HUES48 (cell line): ENCODE results near the gene TMEM181.
"Not testable (repeated sequence)": the region's sequence is repeated elsewhere in the genome, so short reads cannot be mapped to it uniquely, and the experiment has no call there.

Source experiments
- H3K27ac ChIP-seq: one replicate; pipeline ENCODE4 v1.7.0; 2013; ENCODE audit warnings: low read depth, low read length, inconsistent platforms
- H3K27me3 ChIP-seq: 2 replicates; pipeline ENCODE4 v1.6.1; 2013; ENCODE audit warnings: mild to moderate bottlenecking, low read length; ENCODE audit not compliant: control insufficient read depth, insufficient read depth
- H3K36me3 ChIP-seq: 2 replicates; pipeline ENCODE4 v1.6.1; 2013; ENCODE audit warnings: low read length; ENCODE audit not compliant: control insufficient read depth, insufficient read depth
- H3K4me1 ChIP-seq: 2 replicates; pipeline ENCODE4 v1.6.1; 2013; ENCODE audit warnings: mild to moderate bottlenecking, low read length; ENCODE audit not compliant: control insufficient read depth, insufficient read depth
- H3K4me3 ChIP-seq: 2 replicates; pipeline ENCODE4 v1.5.1; 2013; ENCODE audit warnings: mild to moderate bottlenecking, low read depth, low read length
- H3K9ac ChIP-seq: 2 replicates; pipeline ENCODE4 v1.6.1; 2013; ENCODE audit warnings: mild to moderate bottlenecking, low read depth, low read length, moderate library complexity
- H3K9me3 ChIP-seq: 2 replicates; pipeline ENCODE4 v1.6.1; 2013; ENCODE audit warnings: low read length; ENCODE audit not compliant: control insufficient read depth, insufficient read depth

The TMEM181 gene

DNA sequence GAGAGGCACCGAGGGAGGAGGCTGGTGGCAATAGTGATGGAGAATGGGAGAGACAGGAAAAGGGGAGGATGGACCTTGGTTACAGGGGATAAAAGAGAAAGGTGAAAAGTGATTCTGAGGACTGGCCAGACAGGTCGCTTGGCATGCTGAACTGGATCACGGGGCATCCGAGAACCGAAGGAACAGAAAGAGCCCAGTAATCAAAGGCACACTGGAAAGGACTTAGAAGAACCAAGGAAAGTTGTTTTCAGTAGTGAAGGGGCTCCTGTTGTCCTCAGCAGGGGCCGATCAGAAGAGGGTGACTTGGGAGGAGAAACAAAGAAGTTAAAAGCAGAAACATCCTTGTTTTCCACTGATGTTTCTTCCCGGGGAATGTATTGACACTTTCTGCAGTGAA is 108.8 kb downstream of the TMEM181 start:
- H3K4me1 ChIP-seq, result peaks cover 2% of the 10 kb centered on the region
- H3K9me3 ChIP-seq, result no peaks in the 10 kb centered on the region
- H3K9ac ChIP-seq, result no peak overlapping the region
- no peak overlapping the region for H3K4me3 ChIP-seq
- H3K36me3 ChIP-seq, result no peaks in the 10 kb centered on the region
- no peak overlapping the region for H3K27ac ChIP-seq
- H3K27me3 ChIP-seq, result no peaks in the 10 kb centered on the region

DNA sequence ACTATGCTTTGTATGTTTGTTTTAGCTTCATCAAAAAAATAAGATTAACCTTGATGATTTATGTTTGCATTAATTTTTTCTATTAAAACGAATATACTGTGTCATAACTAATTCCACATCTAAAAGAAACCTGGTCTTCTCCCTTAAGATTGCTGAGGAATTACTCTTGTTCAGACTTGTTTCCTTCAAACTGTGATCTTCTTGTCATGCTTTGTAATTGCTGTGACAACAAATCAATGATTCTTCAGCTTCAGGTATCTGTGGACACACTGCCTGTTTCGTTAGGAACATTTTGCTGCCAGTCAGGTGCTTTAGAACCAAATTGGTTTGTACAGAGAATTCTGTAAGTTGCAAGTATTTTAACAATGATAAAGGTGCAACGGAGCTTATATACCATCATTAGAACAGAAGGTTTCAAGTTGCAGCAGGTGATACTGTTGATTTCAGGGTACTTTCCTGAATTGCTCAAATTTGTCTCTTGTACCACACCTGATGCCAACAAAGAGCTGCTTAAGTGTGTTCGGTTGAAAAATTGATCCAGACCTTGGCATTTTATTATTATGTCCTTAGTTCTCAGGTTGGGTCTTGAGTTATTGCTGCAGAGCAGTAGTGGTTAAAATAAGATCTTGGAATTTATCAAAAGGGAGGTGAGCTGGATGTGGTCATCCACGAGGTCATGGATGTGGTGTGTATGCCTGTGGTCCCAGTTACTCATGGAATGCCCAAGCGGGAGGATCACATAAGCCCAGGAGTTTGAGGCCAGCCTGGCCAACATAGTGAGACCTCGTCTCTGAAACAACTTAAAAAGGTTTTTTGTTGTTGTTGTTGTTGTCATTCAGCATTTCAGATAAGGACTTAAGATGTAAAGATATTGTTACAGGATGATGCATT is 109.5 kb downstream of the TMEM181 start:
- no peaks in the 10 kb centered on the region for H3K36me3 ChIP-seq
- no peaks in the 10 kb centered on the region for H3K9me3 ChIP-seq
- no peak overlapping the region for H3K4me3 ChIP-seq
- no peak overlapping the region for H3K9ac ChIP-seq
- no peaks in the 10 kb centered on the region for H3K27me3 ChIP-seq
- H3K27ac ChIP-seq, result no peak overlapping the region
- H3K4me1 ChIP-seq, result no peaks in the 10 kb centered on the region

DNA sequence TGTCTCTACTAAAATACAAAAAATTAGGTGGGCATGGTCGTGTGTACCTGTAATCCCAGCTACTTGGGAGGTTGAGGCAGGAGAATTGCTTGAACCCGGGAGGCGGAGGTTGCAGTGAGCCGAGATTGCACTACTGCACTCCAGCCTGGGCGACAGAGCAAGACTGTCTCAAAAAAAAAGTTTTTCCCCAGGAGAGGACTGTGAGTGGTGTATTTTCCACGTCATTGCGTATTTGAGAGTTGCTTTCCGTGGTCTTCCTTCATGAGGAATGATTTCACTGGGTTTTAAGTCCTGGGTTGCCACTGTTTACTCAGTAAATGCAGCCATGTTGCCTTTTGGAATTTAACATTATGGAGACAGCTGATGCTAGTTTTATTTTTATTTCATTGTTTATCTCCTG is 112.2 kb downstream of the TMEM181 start:
- not testable (repeated sequence) for H3K4me3 ChIP-seq, H3K9ac ChIP-seq, H3K9me3 ChIP-seq, H3K36me3 ChIP-seq, H3K4me1 ChIP-seq, H3K27me3 ChIP-seq, H3K27ac ChIP-seq

DNA sequence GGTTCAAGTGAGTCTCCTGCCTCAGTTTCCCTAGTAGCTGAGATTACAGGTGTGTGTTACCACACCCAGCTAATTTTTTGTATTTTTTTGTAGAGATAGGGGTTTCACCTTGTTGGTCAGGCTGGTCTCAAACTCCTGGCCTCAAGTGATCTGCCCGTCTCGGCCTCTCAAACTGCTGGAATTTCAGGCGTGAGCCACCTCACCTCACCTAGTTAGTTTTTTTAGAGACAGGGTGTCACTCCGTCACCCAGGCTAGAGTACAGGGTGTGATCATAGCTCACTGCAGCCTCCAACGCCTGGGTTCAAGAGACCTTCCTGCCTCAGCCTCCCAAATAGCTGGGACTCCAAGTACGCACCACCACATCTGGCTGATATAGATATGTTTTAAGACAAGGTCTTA is 112.8 kb downstream of the TMEM181 start:
- H3K9ac ChIP-seq, result no peak overlapping the region
- H3K4me1 ChIP-seq, result no peaks in the 10 kb centered on the region
- H3K27ac ChIP-seq, result no peak overlapping the region
- no peak overlapping the region for H3K4me3 ChIP-seq
- no peaks in the 10 kb centered on the region for H3K9me3 ChIP-seq
- H3K27me3 ChIP-seq, result no peaks in the 10 kb centered on the region
- no peaks in the 10 kb centered on the region for H3K36me3 ChIP-seq

DNA sequence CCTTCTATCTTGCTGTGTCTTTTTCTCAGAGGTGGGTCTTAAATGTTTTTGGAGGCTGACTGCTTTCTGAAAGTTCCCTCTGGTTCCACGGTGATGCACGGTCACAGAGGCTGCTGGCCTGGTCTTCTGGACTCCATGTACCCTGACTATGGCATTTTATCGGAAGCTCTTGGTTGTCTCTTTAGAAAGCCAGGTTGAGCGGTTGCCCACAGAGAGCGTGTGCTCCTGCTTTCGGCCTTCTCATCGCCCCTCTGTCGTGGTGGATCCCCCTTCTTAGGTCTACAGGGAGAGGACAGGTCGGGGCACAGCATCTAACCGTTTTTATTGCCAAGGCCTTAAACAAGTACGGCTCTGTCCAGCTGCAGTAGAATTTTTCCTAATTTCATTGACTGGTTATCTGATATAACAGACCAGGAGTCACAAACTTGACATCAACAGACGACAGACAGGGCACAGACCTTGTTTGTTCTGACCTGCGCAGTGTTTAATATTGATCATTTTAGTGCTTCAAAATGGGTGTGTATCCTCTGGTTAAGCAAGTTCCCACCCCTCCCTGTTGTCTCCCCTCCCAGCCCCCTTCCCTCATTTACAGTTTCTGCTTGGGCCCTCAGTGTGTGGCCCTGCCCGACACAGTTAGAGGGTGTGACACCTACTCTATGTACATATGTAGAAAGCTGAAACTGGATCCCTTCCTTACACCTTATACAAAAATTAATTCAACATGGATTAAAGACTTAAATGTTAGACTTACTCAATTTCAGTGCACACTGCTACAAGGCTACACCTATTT is 114.6 kb downstream of the TMEM181 start:
- no peaks in the 10 kb centered on the region for H3K4me1 ChIP-seq

DNA sequence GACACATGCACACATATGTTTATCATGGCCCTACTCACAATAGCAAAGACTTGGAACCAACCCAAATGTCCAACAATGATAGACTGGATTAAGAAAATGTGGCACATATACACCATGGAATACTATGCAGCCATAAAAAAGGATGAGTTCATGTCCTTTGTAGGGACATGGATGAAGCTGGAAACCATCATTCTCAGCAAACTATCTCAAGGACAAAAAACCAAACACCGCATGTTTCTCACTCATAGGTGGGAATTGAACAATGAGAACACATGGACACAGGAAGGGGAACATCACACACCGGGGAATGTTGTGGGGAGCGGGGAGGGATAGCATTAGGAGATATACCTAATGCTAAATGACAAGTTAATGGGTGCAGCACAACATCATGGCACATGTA is 117.2 kb downstream of the TMEM181 start:
- not testable (repeated sequence) for H3K4me1 ChIP-seq, H3K4me3 ChIP-seq, H3K9me3 ChIP-seq, H3K27ac ChIP-seq, H3K9ac ChIP-seq, H3K36me3 ChIP-seq, H3K27me3 ChIP-seq

More for the DNA sequence above, 114.6 kb downstream of the TMEM181 start:
- H3K9ac ChIP-seq, result no peak overlapping the region
- H3K36me3 ChIP-seq, result no peaks in the 10 kb centered on the region
- no peaks in the 10 kb centered on the region for H3K9me3 ChIP-seq
- no peaks in the 10 kb centered on the region for H3K27me3 ChIP-seq
- no peak overlapping the region for H3K27ac ChIP-seq
- H3K4me3 ChIP-seq, result no peak overlapping the region

DNA sequence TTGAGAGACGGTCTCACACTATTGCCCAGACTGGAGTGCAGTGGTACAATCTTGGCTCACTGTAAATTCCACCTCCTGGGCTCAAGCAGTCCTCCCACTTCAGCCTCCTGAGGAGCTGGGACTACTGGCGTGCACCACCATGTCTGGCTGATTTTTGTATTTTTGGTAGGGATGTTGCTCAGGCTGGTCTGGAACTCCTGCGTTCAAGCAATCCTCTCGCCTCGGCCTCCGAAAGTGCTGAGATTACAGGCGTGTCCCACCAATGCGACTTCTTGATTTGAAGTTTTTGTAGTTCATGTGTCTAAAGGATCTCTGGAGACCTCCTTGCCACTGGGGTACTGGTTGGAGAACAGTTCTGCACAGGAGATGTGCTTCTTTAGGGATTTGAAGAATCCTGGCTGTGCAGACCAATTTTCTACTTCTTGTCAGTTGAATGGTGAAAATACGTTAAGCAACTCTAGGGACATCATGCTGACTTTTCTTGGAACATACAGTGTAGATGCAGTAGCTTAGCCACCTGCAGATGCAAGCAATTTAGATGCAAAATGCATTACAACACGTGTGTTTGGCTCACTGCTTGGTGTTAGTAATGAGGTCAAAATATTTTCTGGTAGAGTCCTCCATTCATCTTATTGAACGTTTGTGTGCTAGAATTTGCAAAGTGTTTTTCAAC is 118.2 kb downstream of the TMEM181 start:
- no peak overlapping the region for H3K4me3 ChIP-seq
- no peaks in the 10 kb centered on the region for H3K27me3 ChIP-seq
- no peak overlapping the region for H3K9ac ChIP-seq
- no peaks in the 10 kb centered on the region for H3K4me1 ChIP-seq
- no peaks in the 10 kb centered on the region for H3K36me3 ChIP-seq
- H3K9me3 ChIP-seq, result no peaks in the 10 kb centered on the region
- H3K27ac ChIP-seq, result no peak overlapping the region

DNA sequence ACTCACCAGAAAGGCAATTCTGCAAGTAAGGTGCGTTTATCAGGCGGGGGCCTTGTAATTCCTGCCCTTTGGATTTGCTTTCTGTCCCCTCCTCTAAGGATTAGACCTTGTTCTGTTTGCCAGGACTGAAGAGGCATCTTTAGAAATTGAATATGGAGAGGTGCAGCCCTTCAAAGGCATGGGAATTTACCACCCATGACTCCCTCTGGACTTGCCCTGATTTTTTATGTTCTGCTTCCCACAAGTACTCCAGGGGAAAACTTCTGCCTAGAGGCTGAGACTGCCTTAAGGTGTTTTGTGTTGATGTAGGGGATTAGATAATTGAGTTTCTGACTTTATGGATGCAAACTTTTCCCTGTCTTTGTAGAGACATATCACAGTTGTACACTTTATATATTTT is 120.1 kb downstream of the TMEM181 start:
- Histone ChIP-seq H3K4me1 (no peaks in the 10 kb centered on the region), H3K9ac (no peak overlapping the region), H3K27me3 (no peaks in the 10 kb centered on the region), H3K27ac (no peak overlapping the region), H3K9me3 (no peaks in the 10 kb centered on the region), H3K4me3 (no peak overlapping the region), H3K36me3 (no peaks in the 10 kb centered on the region)

DNA sequence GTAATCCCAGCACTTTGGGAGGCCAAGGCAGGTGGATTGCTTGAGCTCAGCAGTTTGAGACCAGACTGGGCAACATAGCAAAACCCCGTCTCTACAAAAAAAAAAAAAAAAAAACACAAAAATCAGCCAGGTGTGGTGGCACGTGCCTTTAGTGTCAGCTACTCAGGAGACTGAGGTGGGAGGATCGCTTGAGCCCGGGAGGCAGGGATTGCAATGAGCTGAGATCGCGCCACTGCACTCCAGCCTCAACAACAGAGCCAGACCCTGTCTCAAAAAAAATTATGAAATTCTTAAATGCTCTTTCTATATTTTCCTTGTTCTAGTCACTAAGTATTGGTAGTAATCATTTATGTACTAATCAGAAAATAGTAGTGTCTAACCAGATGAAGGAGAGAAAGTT is 120.6 kb downstream of the TMEM181 start:
- Histone ChIP-seq H3K4me3 (no peak overlapping the region), H3K36me3 (no peaks in the 10 kb centered on the region), H3K27ac (no peak overlapping the region), H3K4me1 (no peaks in the 10 kb centered on the region), H3K27me3 (no peaks in the 10 kb centered on the region), H3K9ac (no peak overlapping the region), H3K9me3 (no peaks in the 10 kb centered on the region)

DNA sequence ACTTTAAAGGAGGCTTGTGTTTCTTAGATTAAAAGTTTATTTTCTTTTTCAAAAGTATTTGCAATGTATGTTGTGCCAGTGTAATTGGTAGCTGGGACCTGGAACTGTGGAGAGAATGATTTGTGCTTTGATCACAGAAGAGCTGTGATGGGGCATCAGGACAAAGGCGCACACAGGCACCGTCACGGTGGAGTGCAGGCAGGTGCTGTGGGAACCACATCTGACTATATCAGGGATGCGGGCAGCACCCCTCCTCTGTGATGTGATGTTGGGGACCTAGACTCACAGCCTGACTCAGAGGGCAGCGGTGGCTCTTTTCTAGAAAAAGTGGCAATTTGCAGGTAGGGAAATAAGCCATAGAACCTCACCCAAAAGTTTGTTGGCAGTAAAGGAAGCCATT is 124.4 kb downstream of the TMEM181 start:
- Histone ChIP-seq H3K4me3 (no peak overlapping the region), H3K9ac (no peak overlapping the region), H3K9me3 (no peaks in the 10 kb centered on the region), H3K27me3 (no peaks in the 10 kb centered on the region), H3K36me3 (no peaks in the 10 kb centered on the region), H3K4me1 (no peaks in the 10 kb centered on the region), H3K27ac (no peak overlapping the region)
